Peyer's patch (tissue), 4 donors: ENCODE data around the gene NANS. TPM values are rescaled to one million over a fixed set of nuclear protein-coding genes. Genes with fewer than 3 reads are reported as not detected.
"Not testable (repeated sequence)": the region's sequence is repeated elsewhere in the genome, so short reads cannot be mapped to it uniquely, and the experiment has no call there.

ENCODE experiments used
- DNase-seq, 3 donors: peaks; one replicate each; pipeline ENCODE4 v3.0.0-alpha.2; 2017 to 2019
- H3K27ac ChIP-seq, 4 donors: fragments of 200-600 bp; sonication (generic); one replicate each; pipeline ENCODE4 v1.5.1; 2016 to 2019
- H3K27me3 ChIP-seq, 2 donors: fragments of 200-600 bp; sonication (generic); one replicate each; pipeline ENCODE4 v1.5.1; 2019
- H3K36me3 ChIP-seq, 3 donors: fragments of 200-600 bp; sonication (generic); one replicate each; pipeline ENCODE4 v1.5.1; 2016 to 2019
- H3K4me1 ChIP-seq, 4 donors: fragments of 200-600 bp; sonication (generic); one replicate each; pipeline ENCODE4 v1.5.1; 2016 to 2019
- H3K4me3 ChIP-seq, 4 donors: fragments of 200-600 bp; sonication (generic); 1 replicate in 3 of 4; 2 replicates in 1 of 4; pipeline ENCODE4 v1.5.1; 2016 to 2019; ENCODE audit warnings: mild to moderate bottlenecking in 1 of 4
- H3K9me3 ChIP-seq, 4 donors: fragments of 200-600 bp; sonication (generic); one replicate each; pipeline ENCODE4 v1.5.1; 2016 to 2019; ENCODE audit warnings: mild to moderate bottlenecking in 1 of 4
- CTCF ChIP-seq, 6 experiments: fragments of 450-650 bp in 4 of 6; fragments of 200-600 bp in 2 of 6; sonication (generic) in 1 of 6; IDR thresholded peaks; one replicate each; pipeline ENCODE4 v1.5.1; 2017 to 2019; ENCODE audit warnings: antibody characterized with exemption in 6 of 6, mild to moderate bottlenecking in 3 of 6, moderate library complexity in 1 of 6
- POLR2A ChIP-seq, 2 donors: fragments of 450-650 bp; IDR thresholded peaks; one replicate each; pipeline ENCODE4 v1.5.1; 2017; ENCODE audit warnings: antibody characterized with exemption in 2 of 2, mild to moderate bottlenecking in 2 of 2, moderate library complexity in 2 of 2
- total RNA-seq, 4 donors: library from RNA; depleted of rRNA; stranded (reverse); fragments of >200 nt; gene quantifications; one replicate each; pipeline ENCODE4 v1.1.0, GENCODE V29; 2016

Gene NANS
- total RNA-seq, 4 donors from 2014 or later = 46.4 to 90.8 (median 76.7) TPM

- peaks cover 0 to 43% (median 0%) of the 10 kb centered on the region in 3 donors for H3K36me3 ChIP-seq
- peaks cover 0 to 9% (median 0%) of the 10 kb centered on the region in 4 donors for H3K4me1 ChIP-seq
- DNase-seq = no peak
- TF ChIP-seq CTCF (IDR thresholded peaks at IDR 0.05) = no peak
- no peak for TF ChIP-seq POLR2A (IDR thresholded peaks at IDR 0.05)
- no peaks in the 10 kb centered on the region for H3K27me3 ChIP-seq
- H3K27ac ChIP-seq = peak overlapping the region in 2 of 4 donors; percentile 77 to 90
- no peak overlapping the region for H3K4me3 ChIP-seq
- no peaks in the 10 kb centered on the region for H3K9me3 ChIP-seq
These were observed 37.4 kb upstream of the NANS start for GRCh38 chr9:98019098-98019497.

GRCh38 chr9:98019869-98020268 is 36.7 kb upstream of the NANS start:
- H3K9me3 ChIP-seq, H3K4me1 ChIP-seq, H3K27me3 ChIP-seq, H3K4me3 ChIP-seq: not testable (repeated sequence)
- peak overlapping the region in 3 of 4 donors; percentile 21 to 90 (median 77) for H3K27ac ChIP-seq
- H3K36me3 ChIP-seq = peaks cover 0 to 36% (median 0%) of the 10 kb centered on the region in 3 donors
- TF ChIP-seq POLR2A (IDR thresholded peaks at IDR 0.05) = peak in 1 of 2 donors; percentile 21
- DNase-seq = peak in 1 of 3 donors; percentile 88

GRCh38 chr9:98020476-98021145 is 35.9 kb upstream of the NANS start:
- Histone ChIP-seq H3K4me3 (no peak overlapping the region), H3K4me1 (peaks cover 0 to 9% (median 0%) of the 10 kb centered on the region in 4 donors), H3K27me3 (no peaks in the 10 kb centered on the region), H3K9me3 (no peaks in the 10 kb centered on the region), H3K27ac (peak overlapping the region in 2 of 4 donors; percentile 77 to 90), H3K36me3 (peaks cover 0 to 28% (median 0%) of the 10 kb centered on the region in 3 donors)
- TF ChIP-seq POLR2A (IDR thresholded peaks at IDR 0.05) (no peak), CTCF (IDR thresholded peaks at IDR 0.05) (no peak)
- DNase-seq = peak in 1 of 3 donors; percentile 38

- Histone ChIP-seq H3K36me3 (peaks cover 0 to 20% (median 0%) of the 10 kb centered on the region in 3 donors), H3K27ac (no peak overlapping the region), H3K27me3 (no peaks in the 10 kb centered on the region), H3K4me1 (peaks cover 0 to 9% (median 0%) of the 10 kb centered on the region in 4 donors), H3K4me3 (no peak overlapping the region), H3K9me3 (no peaks in the 10 kb centered on the region)
- no peak for TF ChIP-seq CTCF (IDR thresholded peaks at IDR 0.05)
- TF ChIP-seq POLR2A (IDR thresholded peaks at IDR 0.05) = no peak
- DNase-seq = peak in 1 of 3 donors; percentile 30
These were observed 35.1 kb upstream of the NANS start for GRCh38 chr9:98021306-98022040.

- Histone ChIP-seq H3K9me3 (no peaks in the 10 kb centered on the region), H3K36me3 (peaks cover 0 to 12% (median 0%) of the 10 kb centered on the region in 3 donors), H3K27me3 (no peaks in the 10 kb centered on the region), H3K27ac (no peak overlapping the region), H3K4me3 (no peak overlapping the region), H3K4me1 (peaks cover 0 to 9% (median 0%) of the 10 kb centered on the region in 4 donors)
- TF ChIP-seq POLR2A (IDR thresholded peaks at IDR 0.05) (no peak), CTCF (IDR thresholded peaks at IDR 0.05) (no peak)
- DNase-seq = no peak
These were observed 34.1 kb upstream of the NANS start for GRCh38 chr9:98022447-98022846.

- TF ChIP-seq CTCF (IDR thresholded peaks at IDR 0.05) = no peak
- no peak for TF ChIP-seq POLR2A (IDR thresholded peaks at IDR 0.05)
- Histone ChIP-seq H3K4me1 (peaks cover 0 to under 1% (median 0%) of the 10 kb centered on the region in 4 donors), H3K27ac (no peak overlapping the region), H3K27me3 (no peaks in the 10 kb centered on the region), H3K9me3 (no peaks in the 10 kb centered on the region), H3K36me3 (no peaks in the 10 kb centered on the region), H3K4me3 (no peak overlapping the region)
- DNase-seq = no peak
These were observed 31.8 kb upstream of the NANS start for GRCh38 chr9:98024702-98025101.
